Glutamatergic neuron (in vitro differentiated cells): ENCODE measurements around the gene SERPINC1. TPM values are rescaled to one million over a fixed set of nuclear protein-coding genes. Genes with fewer than 3 reads are reported as not detected.
"Not testable (repeated sequence)": the region's sequence is repeated elsewhere in the genome, so short reads cannot be mapped to it uniquely, and the experiment has no call there.

Source experiments
- DNase-seq: peaks from one replicate; pipeline ENCODE4 v3.0.0; 2022
- H3K27ac Mint-ChIP-seq: one replicate; pipeline ENCODE4 v1.8.0; 2020; ENCODE audit warnings: mild to moderate bottlenecking, mixed read lengths, inconsistent platforms; ENCODE audit not compliant: unreplicated experiment
- H3K27me3 Mint-ChIP-seq: one replicate; pipeline ENCODE4 v1.8.0; 2020; ENCODE audit warnings: mild to moderate bottlenecking, moderate library complexity, mixed read lengths, inconsistent platforms; ENCODE audit not compliant: unreplicated experiment
- H3K36me3 Mint-ChIP-seq: one replicate; pipeline ENCODE4 v1.8.0; 2020; ENCODE audit warnings: mild to moderate bottlenecking, mixed read lengths, inconsistent platforms; ENCODE audit not compliant: unreplicated experiment
- H3K4me1 Mint-ChIP-seq: one replicate; pipeline ENCODE4 v1.8.0; 2020; ENCODE audit warnings: mild to moderate bottlenecking, low read depth, mixed read lengths, inconsistent platforms; ENCODE audit not compliant: unreplicated experiment
- H3K4me3 Mint-ChIP-seq: one replicate; pipeline ENCODE4 v1.8.0; 2020; ENCODE audit warnings: mild to moderate bottlenecking, mixed read lengths, inconsistent platforms; ENCODE audit not compliant: unreplicated experiment
- H3K9me3 Mint-ChIP-seq: one replicate; pipeline ENCODE4 v1.8.0; 2020; ENCODE audit warnings: mild to moderate bottlenecking, moderate library complexity, mixed read lengths, inconsistent platforms; ENCODE audit not compliant: unreplicated experiment
- total RNA-seq: library from RNA; stranded (reverse); fragmentation: NEBNext Ultra II Directional; extraction: Animal tissue kit (Norgen Biotek cat#: 25700); gene quantifications from one replicate; pipeline ENCODE4 v1.2.1, GENCODE V29; 2021; ENCODE audit not compliant: unreplicated experiment
- TF ChIP-seq, protein P1 (sequence below): fragments of 200-600 bp; sonication (generic); IDR thresholded peaks from one replicate; pipeline ENCODE4 v1.5.0; 2021; ENCODE audit not compliant: partially characterized antibody, unreplicated experiment

Gene SERPINC1
- total RNA-seq, 1 donor from 2014 or later, result not detected

DNA sequence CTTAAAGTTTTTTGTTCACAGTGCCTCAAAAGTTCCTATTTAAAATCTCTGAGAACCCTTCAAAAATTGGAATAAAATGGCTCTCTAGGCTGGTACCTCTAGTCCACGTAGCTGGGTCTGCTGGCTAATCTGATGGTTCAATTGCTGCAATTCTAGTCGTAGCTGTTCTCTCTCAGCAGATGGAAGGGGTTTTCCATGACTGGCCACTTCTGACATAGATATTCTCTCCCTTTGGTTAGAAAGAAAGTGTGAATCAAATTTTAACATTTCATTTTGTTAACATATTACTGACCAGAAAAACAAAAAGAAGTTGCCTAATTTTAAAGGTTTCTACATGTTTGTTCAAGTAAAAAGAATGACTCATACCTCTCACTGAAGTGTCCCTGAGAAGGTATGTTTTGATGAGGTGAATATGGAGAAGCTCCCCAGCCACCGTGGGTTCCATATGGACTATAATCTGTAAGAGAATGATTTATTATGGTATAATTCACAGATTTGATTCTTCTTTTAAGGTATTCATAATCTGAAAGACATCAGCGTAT, 29.3 kb upstream of the SERPINC1 start:
- Mint-ChIP-seq H3K9me3 (peaks cover 2% of the 10 kb centered on the region), H3K36me3 (no peaks in the 10 kb centered on the region), H3K4me3 (no peak overlapping the region), H3K4me1 (no peaks in the 10 kb centered on the region), H3K27ac (peak overlapping the region; percentile 8), H3K27me3 (no peaks in the 10 kb centered on the region)
- TF ChIP-seq, protein P1, sequence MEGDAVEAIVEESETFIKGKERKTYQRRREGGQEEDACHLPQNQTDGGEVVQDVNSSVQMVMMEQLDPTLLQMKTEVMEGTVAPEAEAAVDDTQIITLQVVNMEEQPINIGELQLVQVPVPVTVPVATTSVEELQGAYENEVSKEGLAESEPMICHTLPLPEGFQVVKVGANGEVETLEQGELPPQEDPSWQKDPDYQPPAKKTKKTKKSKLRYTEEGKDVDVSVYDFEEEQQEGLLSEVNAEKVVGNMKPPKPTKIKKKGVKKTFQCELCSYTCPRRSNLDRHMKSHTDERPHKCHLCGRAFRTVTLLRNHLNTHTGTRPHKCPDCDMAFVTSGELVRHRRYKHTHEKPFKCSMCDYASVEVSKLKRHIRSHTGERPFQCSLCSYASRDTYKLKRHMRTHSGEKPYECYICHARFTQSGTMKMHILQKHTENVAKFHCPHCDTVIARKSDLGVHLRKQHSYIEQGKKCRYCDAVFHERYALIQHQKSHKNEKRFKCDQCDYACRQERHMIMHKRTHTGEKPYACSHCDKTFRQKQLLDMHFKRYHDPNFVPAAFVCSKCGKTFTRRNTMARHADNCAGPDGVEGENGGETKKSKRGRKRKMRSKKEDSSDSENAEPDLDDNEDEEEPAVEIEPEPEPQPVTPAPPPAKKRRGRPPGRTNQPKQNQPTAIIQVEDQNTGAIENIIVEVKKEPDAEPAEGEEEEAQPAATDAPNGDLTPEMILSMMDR, result no peak
- DNase-seq, result no peak

DNA sequence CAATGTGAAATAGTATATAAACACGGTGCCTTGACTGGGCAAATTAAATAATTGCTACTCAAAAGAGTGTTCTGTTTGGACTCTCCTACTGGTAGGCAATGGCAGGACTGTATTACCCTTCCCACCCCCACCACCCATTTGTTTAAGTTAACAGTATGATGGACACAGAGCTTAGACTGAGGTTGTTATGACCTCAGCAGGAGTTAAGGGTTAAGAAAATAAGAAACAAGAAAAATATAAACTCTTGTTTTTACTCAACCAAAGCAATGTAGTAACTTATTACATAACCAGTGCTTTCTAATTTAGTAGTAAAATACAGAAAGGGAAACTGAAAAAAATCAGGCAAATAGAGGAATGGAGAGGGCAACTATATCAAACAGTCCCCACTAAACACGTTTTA, 19.9 kb upstream of the SERPINC1 start:
- DNase-seq, result no peak
- no peak overlapping the region for H3K27ac Mint-ChIP-seq
- H3K4me3 Mint-ChIP-seq, result no peak overlapping the region
- H3K27me3 Mint-ChIP-seq, result no peaks in the 10 kb centered on the region
- TF ChIP-seq, protein P1, result no peak
- H3K9me3 Mint-ChIP-seq, result no peaks in the 10 kb centered on the region
- H3K4me1 Mint-ChIP-seq, result no peaks in the 10 kb centered on the region
- H3K36me3 Mint-ChIP-seq, result no peaks in the 10 kb centered on the region

DNA sequence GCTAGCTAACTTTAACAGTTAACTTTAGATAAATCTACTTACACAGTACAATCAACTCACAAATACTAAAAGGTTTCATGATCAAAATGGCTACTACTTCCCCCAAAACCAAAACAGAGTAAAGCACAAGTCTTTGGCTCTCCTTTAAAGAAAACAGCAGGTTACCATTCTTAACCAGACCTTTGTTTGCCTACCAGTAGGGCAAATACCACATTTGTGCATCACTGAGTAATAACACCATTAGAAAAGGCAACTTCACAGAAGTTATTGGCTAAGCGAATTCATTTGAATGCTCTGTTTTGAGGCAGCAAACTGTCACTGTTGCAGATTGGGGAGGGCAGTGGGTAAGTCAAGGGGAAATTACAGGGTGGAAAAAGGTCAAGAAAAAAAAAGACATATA, 17.3 kb upstream of the SERPINC1 start:
- no peaks in the 10 kb centered on the region for H3K4me1 Mint-ChIP-seq
- no peak overlapping the region for H3K27ac Mint-ChIP-seq
- H3K36me3 Mint-ChIP-seq, result no peaks in the 10 kb centered on the region
- no peak overlapping the region for H3K4me3 Mint-ChIP-seq
- H3K9me3 Mint-ChIP-seq, result no peaks in the 10 kb centered on the region
- H3K27me3 Mint-ChIP-seq, result no peaks in the 10 kb centered on the region
- no peak for DNase-seq
- TF ChIP-seq, protein P1, result no peak

DNA sequence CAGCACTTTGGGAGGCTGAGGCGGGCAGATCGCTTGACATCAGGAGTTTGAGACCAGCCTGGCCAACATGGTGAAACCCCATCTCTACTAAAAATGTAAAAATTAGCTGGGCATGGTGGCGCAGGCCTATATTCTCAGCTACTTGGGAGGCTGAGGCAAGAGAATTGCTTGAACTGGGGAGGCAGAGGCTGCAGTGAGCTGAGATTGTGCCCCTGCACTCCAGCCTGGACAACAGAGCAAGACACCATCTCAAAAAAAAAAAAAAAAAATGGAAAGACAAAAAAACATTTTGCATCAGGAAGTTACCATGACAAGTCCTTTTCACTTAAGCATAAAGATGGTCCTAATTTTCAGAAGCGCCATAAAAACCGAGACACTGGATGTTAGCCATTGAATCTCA, 13.4 kb upstream of the SERPINC1 start:
- H3K27me3 Mint-ChIP-seq, DNase-seq, H3K4me3 Mint-ChIP-seq, H3K36me3 Mint-ChIP-seq, H3K27ac Mint-ChIP-seq, H3K4me1 Mint-ChIP-seq, H3K9me3 Mint-ChIP-seq: not testable (repeated sequence)

DNA sequence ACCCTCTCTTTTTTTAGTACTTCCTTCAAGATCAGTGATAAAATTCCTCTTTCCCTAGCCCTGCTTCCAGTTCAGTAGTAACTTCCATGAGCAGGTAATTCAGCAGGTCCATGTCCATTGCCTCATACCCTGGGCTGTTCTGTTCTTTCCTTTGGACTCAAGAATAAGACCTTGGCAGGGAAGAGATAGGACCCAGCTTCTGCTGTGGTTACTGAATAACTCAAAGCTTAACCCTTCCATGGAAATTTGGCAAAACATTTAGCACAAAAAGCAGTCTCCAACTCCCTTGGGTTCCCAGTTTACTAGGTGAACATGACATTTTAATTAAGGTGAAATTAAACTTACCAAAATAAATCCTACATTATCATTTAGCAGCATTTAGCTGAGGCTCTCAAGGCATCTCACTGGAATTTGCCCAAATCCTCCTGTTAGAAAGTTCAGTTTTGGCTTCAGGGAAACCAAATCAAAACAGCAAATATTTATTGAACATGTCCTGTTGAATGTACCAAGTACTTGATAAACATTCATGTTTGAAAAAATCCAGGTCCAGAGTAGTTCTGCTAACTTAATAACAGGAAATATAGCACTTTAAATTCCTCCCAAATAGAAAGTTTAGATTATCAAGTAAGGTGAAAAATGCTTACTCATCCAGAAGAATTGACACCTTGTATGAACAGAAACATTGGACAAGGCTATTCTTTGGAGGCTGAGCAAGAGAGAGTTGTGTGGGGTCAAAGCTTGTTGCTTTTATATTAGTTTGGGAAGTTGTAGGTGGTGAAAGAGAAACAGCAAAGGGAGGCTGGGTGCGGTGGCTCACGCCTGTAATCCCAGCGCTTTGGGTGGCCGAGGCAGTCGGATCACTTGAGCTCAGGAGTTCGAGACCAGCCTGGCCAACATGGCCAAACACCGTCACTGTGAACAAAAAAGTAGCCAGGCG, 8.4 kb upstream of the SERPINC1 start:
- Mint-ChIP-seq H3K9me3 (peaks cover 3% of the 10 kb centered on the region), H3K36me3 (no peaks in the 10 kb centered on the region), H3K4me3 (no peak overlapping the region), H3K27me3 (peaks cover 4% of the 10 kb centered on the region), H3K4me1 (no peaks in the 10 kb centered on the region), H3K27ac (no peak overlapping the region)
- no peak for DNase-seq
- TF ChIP-seq, protein P1, result no peak
